Measurements from ENCODE around the gene CACNA2D1. TPM values are rescaled to one million over a fixed set of nuclear protein-coding genes. Genes with fewer than 3 reads are reported as not detected.

CACNA2D1 gene
- total RNA-seq, 1 donor from 2014 or later: 20.7 TPM

- H3K4me3 Mint-ChIP-seq (ENCODE audit: unreplicated experiment): no peak overlapping the region
- H3K4me1 Mint-ChIP-seq (ENCODE audit: unreplicated experiment): no peaks in the 10 kb centered on the region
- TF ChIP-seq, protein P1, sequence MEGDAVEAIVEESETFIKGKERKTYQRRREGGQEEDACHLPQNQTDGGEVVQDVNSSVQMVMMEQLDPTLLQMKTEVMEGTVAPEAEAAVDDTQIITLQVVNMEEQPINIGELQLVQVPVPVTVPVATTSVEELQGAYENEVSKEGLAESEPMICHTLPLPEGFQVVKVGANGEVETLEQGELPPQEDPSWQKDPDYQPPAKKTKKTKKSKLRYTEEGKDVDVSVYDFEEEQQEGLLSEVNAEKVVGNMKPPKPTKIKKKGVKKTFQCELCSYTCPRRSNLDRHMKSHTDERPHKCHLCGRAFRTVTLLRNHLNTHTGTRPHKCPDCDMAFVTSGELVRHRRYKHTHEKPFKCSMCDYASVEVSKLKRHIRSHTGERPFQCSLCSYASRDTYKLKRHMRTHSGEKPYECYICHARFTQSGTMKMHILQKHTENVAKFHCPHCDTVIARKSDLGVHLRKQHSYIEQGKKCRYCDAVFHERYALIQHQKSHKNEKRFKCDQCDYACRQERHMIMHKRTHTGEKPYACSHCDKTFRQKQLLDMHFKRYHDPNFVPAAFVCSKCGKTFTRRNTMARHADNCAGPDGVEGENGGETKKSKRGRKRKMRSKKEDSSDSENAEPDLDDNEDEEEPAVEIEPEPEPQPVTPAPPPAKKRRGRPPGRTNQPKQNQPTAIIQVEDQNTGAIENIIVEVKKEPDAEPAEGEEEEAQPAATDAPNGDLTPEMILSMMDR (IDR thresholded peaks at IDR 0.05; ENCODE audit: unreplicated experiment): no peak
- H3K9me3 Mint-ChIP-seq (ENCODE audit: unreplicated experiment): no peaks in the 10 kb centered on the region
- no peak for DNase-seq (ENCODE audit: low spot score)
- H3K27ac Mint-ChIP-seq (ENCODE audit: unreplicated experiment): no peak overlapping the region
- H3K36me3 Mint-ChIP-seq (ENCODE audit: low read depth, unreplicated experiment): no peaks in the 10 kb centered on the region
- H3K27me3 Mint-ChIP-seq (ENCODE audit: unreplicated experiment): no peaks in the 10 kb centered on the region
Measured at GRCh38 chr7:82419200-82419599, 24.4 kb downstream of the CACNA2D1 start.

GRCh38 chr7:82417898-82418297 lies 25.7 kb downstream of the CACNA2D1 start:
- no peaks in the 10 kb centered on the region for H3K27me3 Mint-ChIP-seq (ENCODE audit: unreplicated experiment)
- TF ChIP-seq, protein P1 (IDR thresholded peaks at IDR 0.05; ENCODE audit: unreplicated experiment): no peak
- no peaks in the 10 kb centered on the region for H3K9me3 Mint-ChIP-seq (ENCODE audit: unreplicated experiment)
- no peak overlapping the region for H3K4me3 Mint-ChIP-seq (ENCODE audit: unreplicated experiment)
- H3K27ac Mint-ChIP-seq (ENCODE audit: unreplicated experiment): no peak overlapping the region
- H3K36me3 Mint-ChIP-seq (ENCODE audit: low read depth, unreplicated experiment): no peaks in the 10 kb centered on the region
- no peak for DNase-seq (ENCODE audit: low spot score)
- H3K4me1 Mint-ChIP-seq (ENCODE audit: unreplicated experiment): no peaks in the 10 kb centered on the region

DNA sequence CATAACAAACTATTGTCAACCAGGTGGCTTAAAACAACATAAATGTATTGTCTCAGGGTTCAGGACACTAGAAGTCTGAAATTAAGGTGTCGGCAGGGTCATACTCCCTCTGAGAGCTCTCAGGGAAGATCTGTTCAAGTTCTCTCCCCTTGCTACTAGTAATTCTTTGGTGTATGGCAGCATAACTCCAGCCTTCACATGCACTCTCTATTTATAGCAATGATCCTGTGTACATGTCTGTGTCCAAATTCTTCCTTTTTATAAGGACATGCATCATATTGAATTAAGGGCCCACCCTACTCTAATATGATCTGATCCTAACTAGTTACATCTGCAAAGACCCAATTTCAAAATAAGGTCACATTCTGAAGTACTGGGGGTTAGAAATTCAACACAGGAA lies 27.2 kb downstream of the CACNA2D1 start:
- Mint-ChIP-seq H3K4me1 (ENCODE audit: unreplicated experiment) (no peaks in the 10 kb centered on the region), H3K36me3 (ENCODE audit: low read depth, unreplicated experiment) (no peaks in the 10 kb centered on the region), H3K27me3 (ENCODE audit: unreplicated experiment) (no peaks in the 10 kb centered on the region), H3K4me3 (ENCODE audit: unreplicated experiment) (no peak overlapping the region), H3K27ac (ENCODE audit: unreplicated experiment) (no peak overlapping the region), H3K9me3 (ENCODE audit: unreplicated experiment) (no peaks in the 10 kb centered on the region)
- DNase-seq (ENCODE audit: low spot score): no peak
- TF ChIP-seq, protein P1 (IDR thresholded peaks at IDR 0.05; ENCODE audit: unreplicated experiment): no peak

- H3K27ac Mint-ChIP-seq (ENCODE audit: unreplicated experiment): no peak overlapping the region
Measured at GRCh38 chr7:82414389-82414788, 29.2 kb downstream of the CACNA2D1 start.

DNA sequence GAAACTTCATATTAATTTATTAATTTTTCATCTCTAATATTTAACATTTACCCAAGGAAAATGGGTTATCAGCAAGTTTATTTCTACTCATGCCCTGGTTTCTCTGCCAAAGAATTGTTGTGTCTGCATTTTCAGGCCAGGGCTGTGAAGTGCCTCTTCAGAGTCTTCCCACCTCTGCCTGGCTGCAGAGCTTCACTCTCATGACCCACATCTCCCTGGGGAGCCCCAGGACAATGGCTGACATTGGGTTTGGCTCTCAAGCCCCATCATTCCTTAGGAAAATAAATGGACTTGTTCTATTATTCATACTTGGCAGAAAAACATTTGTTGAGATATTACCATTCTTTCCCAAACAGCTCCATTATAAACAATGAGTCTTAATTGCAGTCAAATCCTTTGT lies 30.3 kb downstream of the CACNA2D1 start:
- Mint-ChIP-seq H3K27me3 (ENCODE audit: unreplicated experiment) (no peaks in the 10 kb centered on the region), H3K36me3 (ENCODE audit: low read depth, unreplicated experiment) (no peaks in the 10 kb centered on the region), H3K27ac (ENCODE audit: unreplicated experiment) (no peak overlapping the region), H3K4me1 (ENCODE audit: unreplicated experiment) (no peaks in the 10 kb centered on the region), H3K4me3 (ENCODE audit: unreplicated experiment) (no peak overlapping the region), H3K9me3 (ENCODE audit: unreplicated experiment) (no peaks in the 10 kb centered on the region)
- TF ChIP-seq, protein P1 (IDR thresholded peaks at IDR 0.05; ENCODE audit: unreplicated experiment): no peak
- no peak for DNase-seq (ENCODE audit: low spot score)

More at GRCh38 chr7:82414389-82414788, 29.2 kb downstream of the CACNA2D1 start:
- H3K27me3 Mint-ChIP-seq (ENCODE audit: unreplicated experiment): no peaks in the 10 kb centered on the region
- H3K36me3 Mint-ChIP-seq (ENCODE audit: low read depth, unreplicated experiment): no peaks in the 10 kb centered on the region
- no peaks in the 10 kb centered on the region for H3K4me1 Mint-ChIP-seq (ENCODE audit: unreplicated experiment)
- DNase-seq (ENCODE audit: low spot score): no peak
- no peaks in the 10 kb centered on the region for H3K9me3 Mint-ChIP-seq (ENCODE audit: unreplicated experiment)
- H3K4me3 Mint-ChIP-seq (ENCODE audit: unreplicated experiment): no peak overlapping the region
- TF ChIP-seq, protein P1 (IDR thresholded peaks at IDR 0.05; ENCODE audit: unreplicated experiment): no peak

Data from endothelial cell (in vitro differentiated cells).